NCI-H2227 (cell line): Measurements from ENCODE around the gene DCUN1D3.

Source experiments
- DNase-seq: peaks from one replicate; lab custom pipeline; 2025; ENCODE audit not compliant: unreplicated experiment; lab: John Stamatoyannopoulos, UW

DCUN1D3 gene

GRCh38 chr16:20894388-20894787, 5.8 kb downstream of the DCUN1D3 start:
- no peak for DNase-seq

GRCh38 chr16:20889625-20890275, 10.4 kb downstream of the DCUN1D3 start:
- DNase-seq = no peak

GRCh38 chr16:20887207-20887606, 13.0 kb downstream of the DCUN1D3 start:
- DNase-seq = no peak

GRCh38 chr16:20886320-20886719, 13.8 kb downstream of the DCUN1D3 start:
- DNase-seq = no peak

- DNase-seq = no peak
These were observed 16.0 kb downstream of the DCUN1D3 start for GRCh38 chr16:20884240-20884556.

GRCh38 chr16:20883554-20884239, 16.5 kb downstream of the DCUN1D3 start:
- no peak for DNase-seq

- no peak for DNase-seq
These were observed 18.7 kb downstream of the DCUN1D3 start for GRCh38 chr16:20881503-20881878.

DNA sequence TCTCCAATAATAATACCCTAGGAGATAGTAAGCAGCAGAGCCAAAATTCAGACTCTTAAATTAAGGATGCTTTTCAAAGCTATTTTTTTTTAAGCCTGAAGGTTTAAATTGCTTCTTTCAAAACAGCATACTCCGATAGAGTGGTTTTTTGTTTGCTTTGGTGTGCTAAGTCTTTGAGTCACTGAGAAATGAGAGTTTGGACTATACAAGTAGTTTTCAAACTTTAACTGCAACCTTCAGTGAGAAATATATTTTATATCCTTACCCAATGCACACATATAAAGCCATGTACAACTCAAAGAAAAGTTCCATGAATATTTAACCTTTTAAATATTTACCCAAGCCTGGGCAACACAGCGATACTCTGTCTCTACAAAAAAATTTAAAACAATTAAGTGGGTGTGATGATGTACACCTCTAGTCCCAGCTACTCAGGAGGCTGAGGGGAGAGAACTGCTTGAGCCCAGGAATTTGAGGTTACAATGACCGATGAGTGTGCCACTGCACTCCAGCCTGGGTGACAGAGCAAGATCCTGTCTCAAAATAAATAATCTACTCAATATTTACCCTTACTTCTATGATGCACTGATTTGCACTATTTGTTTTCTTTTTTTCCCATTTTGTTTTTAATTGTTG, 19.2 kb downstream of the DCUN1D3 start:
- DNase-seq = no peak

- no peak for DNase-seq
These were observed 20.8 kb downstream of the DCUN1D3 start for GRCh38 chr16:20879175-20880040.

DNA sequence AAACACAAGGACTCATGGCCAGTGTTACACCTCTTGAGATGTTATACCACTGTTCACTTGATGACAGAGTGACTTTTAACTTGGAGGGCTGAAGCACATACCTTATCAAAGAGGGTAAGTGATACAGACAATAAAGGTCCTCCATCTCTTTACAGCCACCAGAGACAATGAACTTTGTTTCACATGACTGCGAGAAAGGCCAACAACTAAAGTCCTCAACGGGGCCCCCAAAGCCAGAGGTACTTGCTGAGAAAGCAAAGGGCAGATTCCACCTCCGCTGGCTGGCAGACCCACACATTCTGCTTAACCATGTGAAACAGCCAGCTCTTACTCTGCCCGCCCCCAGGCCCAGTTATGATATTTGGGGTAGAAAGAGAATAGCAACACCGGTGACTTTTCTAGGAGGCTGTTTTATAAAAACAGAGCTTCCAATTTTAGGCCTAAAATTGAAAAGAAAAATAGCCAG, 21.4 kb downstream of the DCUN1D3 start:
- DNase-seq = no peak

DNA sequence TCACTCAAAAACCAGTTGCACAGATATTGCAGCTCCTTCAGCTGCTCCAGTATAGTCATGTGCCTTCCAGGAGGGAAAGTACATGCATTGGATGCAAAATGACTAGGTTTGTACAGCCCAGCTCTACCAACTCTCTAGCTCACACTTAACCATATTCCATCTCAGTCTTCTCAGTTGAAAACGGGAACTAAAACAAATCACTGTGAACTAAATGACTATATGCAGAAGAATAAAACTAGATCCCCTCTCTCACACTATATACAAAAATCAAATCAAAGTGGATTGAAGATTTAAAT, 24.9 kb downstream of the DCUN1D3 start:
- no peak for DNase-seq

- no peak for DNase-seq
These were observed 26.0 kb downstream of the DCUN1D3 start for GRCh38 chr16:20874088-20874581.

DNA sequence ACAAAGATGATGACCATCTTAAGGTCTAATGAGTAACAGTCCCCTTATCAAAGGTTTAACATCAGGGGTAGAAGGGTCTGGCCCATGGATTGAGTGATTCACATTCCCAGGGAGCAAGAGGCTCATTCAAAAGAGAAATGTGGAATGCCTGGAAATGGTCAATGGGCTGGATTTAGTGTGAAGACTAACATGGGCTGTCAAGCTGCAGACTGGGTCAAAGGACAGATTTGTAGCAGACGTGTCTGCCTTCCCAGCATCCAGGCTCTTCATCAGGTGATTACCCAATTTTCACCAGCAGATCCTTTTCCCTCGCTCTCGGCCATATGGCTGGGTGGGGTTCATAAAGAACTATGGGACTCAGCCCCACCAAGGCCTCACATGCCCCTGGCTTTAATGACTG, 26.8 kb downstream of the DCUN1D3 start:
- DNase-seq = no peak

GRCh38 chr16:20871941-20872815, 28.0 kb downstream of the DCUN1D3 start:
- DNase-seq = no peak

- DNase-seq = no peak
These were observed 28.9 kb downstream of the DCUN1D3 start for GRCh38 chr16:20871258-20871657.

DNA sequence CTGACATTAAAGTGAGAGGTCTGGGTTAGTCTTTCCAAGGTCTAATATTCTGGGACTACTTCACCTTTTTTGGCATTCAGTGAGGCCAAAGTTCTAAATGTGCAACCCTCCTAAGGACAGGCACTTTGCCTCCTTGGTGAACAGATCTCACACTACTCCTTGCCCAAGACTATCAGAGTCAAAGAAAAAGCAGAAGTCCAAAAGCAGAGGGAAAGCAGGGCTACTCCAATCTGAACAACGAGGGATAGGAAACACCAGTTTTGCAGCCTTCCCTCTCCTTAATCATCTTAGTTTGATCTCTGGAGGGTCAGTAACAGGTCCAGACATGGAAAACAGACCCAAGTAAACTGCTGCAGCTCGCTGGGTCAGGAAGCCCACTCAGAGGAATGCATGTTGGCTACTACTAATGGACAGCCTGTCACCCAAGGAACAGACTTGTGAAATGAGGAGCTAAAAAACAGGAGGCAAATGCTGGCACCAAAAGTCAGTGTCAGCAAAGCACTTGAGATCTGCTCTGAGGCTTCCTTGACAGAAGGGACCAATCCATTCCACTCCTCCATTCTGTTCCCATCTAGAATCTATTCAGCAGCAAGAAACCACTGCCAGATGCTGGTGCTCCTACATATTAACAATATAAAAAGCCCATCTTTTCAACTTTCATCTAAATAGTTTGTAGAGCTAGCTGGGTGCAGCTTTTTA, 29.9 kb downstream of the DCUN1D3 start:
- no peak for DNase-seq

GRCh38 chr16:20868890-20869289, 31.3 kb downstream of the DCUN1D3 start:
- no peak for DNase-seq

- no peak for DNase-seq
These were observed 32.6 kb downstream of the DCUN1D3 start for GRCh38 chr16:20867585-20867984.

DNA sequence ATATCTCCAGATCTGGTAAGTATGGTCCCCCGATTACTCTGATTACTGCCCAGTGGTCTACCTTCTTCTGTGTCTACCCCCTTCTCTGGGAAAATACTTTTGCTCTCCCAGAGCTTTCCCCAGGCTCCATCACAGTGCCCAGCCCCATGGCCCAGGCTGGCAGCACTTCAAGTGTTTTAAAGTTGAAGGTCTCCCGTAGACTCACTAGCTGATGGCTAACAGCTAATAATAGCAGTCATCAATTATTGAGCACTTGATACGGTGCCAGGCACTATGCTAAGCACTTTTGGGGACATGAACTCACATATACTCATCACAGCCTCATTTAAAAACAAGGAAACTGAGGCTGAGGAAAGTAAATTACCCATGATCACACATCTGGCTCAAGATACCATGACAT, 33.4 kb downstream of the DCUN1D3 start:
- no peak for DNase-seq
